Large intestine (tissue), 12 donors: ENCODE data around the gene PRDX2. TPM values are rescaled to one million over a fixed set of nuclear protein-coding genes. Genes with fewer than 3 reads are reported as not detected.
"Not testable (repeated sequence)": the region's sequence is repeated elsewhere in the genome, so short reads cannot be mapped to it uniquely, and the experiment has no call there.

Source experiments
- DNase-seq, 2 donors: peaks; one replicate each; pipeline versions ENCODE4 v3.0.0 to v3.0.0-alpha.2; 2013
- H3K27ac ChIP-seq: one replicate; pipeline ENCODE4 v1.5.1; 2013; ENCODE audit warnings: low read length
- H3K27me3 ChIP-seq: 2 replicates; pipeline ENCODE4 v1.6.1; 2013; ENCODE audit warnings: low read length; ENCODE audit not compliant: control insufficient read depth, insufficient read depth
- H3K36me3 ChIP-seq: 2 replicates; pipeline ENCODE4 v1.6.1; 2013; ENCODE audit warnings: low read length; ENCODE audit not compliant: control insufficient read depth, insufficient read depth
- H3K4me1 ChIP-seq: one replicate; pipeline ENCODE4 v1.6.1; 2013; ENCODE audit warnings: low read length; ENCODE audit not compliant: control insufficient read depth, insufficient read depth
- H3K4me3 ChIP-seq: one replicate; pipeline ENCODE4 v1.5.1; 2013; ENCODE audit warnings: low read length
- H3K9me3 ChIP-seq: one replicate; pipeline ENCODE4 v1.6.1; 2013; ENCODE audit warnings: mild to moderate bottlenecking, low read depth, low read length, moderate library complexity; ENCODE audit not compliant: control insufficient read depth
- WGBS: methylation state at CpG from one replicate; pipeline ENCODE4 v1.1.5; 2013; ENCODE audit warnings: low lambda C conversion rate; ENCODE audit not compliant: insufficient coverage; 5-methylcytosine and 5-hydroxymethylcytosine counted together
- long read RNA-seq, 11 donors: transcript quantifications; one replicate each; lab custom pipeline, GENCODE V29; 2026
- polyA plus RNA-seq: library from polyadenylated mRNA; unstranded; fragments of 120-200 nt; gene quantifications from one replicate; pipeline ENCODE4 v1.2.1, GENCODE V29; 2013

PRDX2 gene
- 271 TPM for polyA plus RNA-seq
- long read RNA-seq, donor 1, transcript PRDX2-201 (6 exons, 987 nt): major isoform, 118 of 141 reads
- long read RNA-seq, donor 1, partial matches to known transcripts: 17 of 141 reads
- long read RNA-seq, donor 1, other reads (novel, unspliced or antisense): 6 of 141 reads
- long read RNA-seq, donor 2, transcript PRDX2-201 (6 exons, 987 nt): major isoform, 227 of 338 reads
- long read RNA-seq, donor 2, partial matches to known transcripts: 83 of 338 reads
- long read RNA-seq, donor 2, other reads (novel, unspliced or antisense): 22 of 338 reads
- long read RNA-seq, donor 3: 0 reads
- long read RNA-seq, donor 4, transcript PRDX2-201 (6 exons, 987 nt): major isoform, 38 of 51 reads
- long read RNA-seq, donor 4, partial matches to known transcripts: 13 of 51 reads
- long read RNA-seq, donor 4, other reads (novel, unspliced or antisense): 0 of 51 reads
- long read RNA-seq, donor 5, transcript PRDX2-201 (6 exons, 987 nt): major isoform, 89 of 111 reads
- long read RNA-seq, donor 5, partial matches to known transcripts: 16 of 111 reads
- long read RNA-seq, donor 5, other reads (novel, unspliced or antisense): 6 of 111 reads
- long read RNA-seq, donor 6, transcript PRDX2-201 (6 exons, 987 nt): major isoform, 179 of 256 reads
- long read RNA-seq, donor 6, partial matches to known transcripts: 58 of 256 reads
- long read RNA-seq, donor 6, other reads (novel, unspliced or antisense): 17 of 256 reads
- long read RNA-seq, donor 7, transcript PRDX2-201 (6 exons, 987 nt): major isoform, 66 of 94 reads
- long read RNA-seq, donor 7, partial matches to known transcripts: 17 of 94 reads
- long read RNA-seq, donor 7, other reads (novel, unspliced or antisense): 8 of 94 reads
- long read RNA-seq, donor 8, transcript PRDX2-201 (6 exons, 987 nt): major isoform, 268 of 378 reads
- long read RNA-seq, donor 8, partial matches to known transcripts: 80 of 378 reads
- long read RNA-seq, donor 8, other reads (novel, unspliced or antisense): 28 of 378 reads
- long read RNA-seq, donor 9, transcript PRDX2-201 (6 exons, 987 nt): major isoform, 205 of 298 reads
- long read RNA-seq, donor 9, partial matches to known transcripts: 60 of 298 reads
- long read RNA-seq, donor 9, other reads (novel, unspliced or antisense): 31 of 298 reads
- long read RNA-seq, donor 10, transcript PRDX2-201 (6 exons, 987 nt): major isoform, 140 of 217 reads
- long read RNA-seq, donor 10, partial matches to known transcripts: 53 of 217 reads
- long read RNA-seq, donor 10, other reads (novel, unspliced or antisense): 21 of 217 reads
- long read RNA-seq, donor 11, transcript PRDX2-201 (6 exons, 987 nt): major isoform, 155 of 218 reads
- long read RNA-seq, donor 11, partial matches to known transcripts: 39 of 218 reads
- long read RNA-seq, donor 11, other reads (novel, unspliced or antisense): 22 of 218 reads

DNA sequence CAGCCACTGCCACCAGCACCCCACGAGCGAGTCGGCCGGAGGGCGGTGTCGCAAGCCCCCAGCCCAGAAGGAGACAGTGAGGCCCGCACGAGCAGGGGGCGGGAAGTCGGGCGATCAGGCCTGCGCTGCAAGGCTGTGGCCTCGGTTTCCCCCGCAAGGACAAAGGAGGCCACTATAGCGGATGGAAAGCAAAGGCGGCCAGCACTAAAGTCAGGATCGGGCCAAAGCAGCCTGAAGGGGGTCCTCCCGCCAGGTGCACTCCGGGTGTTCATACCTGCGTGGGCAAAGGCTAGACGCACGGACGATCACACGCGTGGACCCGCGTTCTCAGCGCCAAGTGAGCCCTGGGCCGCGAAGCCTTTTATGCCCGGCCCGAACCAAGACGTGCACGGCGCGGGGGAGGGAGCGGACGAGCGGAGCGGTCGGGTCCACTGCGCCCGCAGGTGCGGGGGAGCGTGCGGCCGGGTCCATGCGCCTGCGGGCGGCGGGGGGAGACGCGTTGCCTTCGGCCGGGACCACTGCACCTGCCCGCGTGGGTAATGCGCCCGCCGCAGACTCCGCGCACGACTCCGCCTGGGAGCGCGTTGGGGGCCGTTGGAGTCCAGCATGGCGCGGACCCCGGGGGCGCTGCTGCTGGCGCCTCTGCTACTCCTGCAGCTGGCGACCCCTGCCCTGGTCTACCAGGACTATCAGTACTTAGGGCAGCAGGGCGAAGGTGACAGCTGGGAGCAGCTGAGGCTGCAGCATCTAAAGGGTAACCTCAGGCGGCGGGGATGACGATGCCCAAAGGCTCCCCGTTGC lies at the start of gene PRDX2, which contains the start of gene THSD8:
TSS of gene PRDX2 (minus strand) at position 335 of the 801 bp plus-strand sequence. CDS start 539 bp downstream, outside the sequence.
TSS of gene THSD8 (plus strand) at position 604 of the 801 bp plus-strand sequence. CDS start at position 607, 3 bp downstream.
- DNase-seq: peak; percentile 73 to 90
- H3K27ac ChIP-seq: peak within 1 kb of the TSS; percentile 84
- H3K27me3 ChIP-seq: no peaks in the 10 kb centered on the region
- peaks cover 7% of the 10 kb centered on the region for H3K9me3 ChIP-seq
- peaks cover 24% of the 10 kb centered on the region for H3K36me3 ChIP-seq
- no CpG with 5 or more reads among the region's 78 CpGs for WGBS
- H3K4me3 ChIP-seq: peak within 1 kb of the TSS; percentile 100
- H3K4me1 ChIP-seq: peaks cover 27% of the 10 kb centered on the region

DNA sequence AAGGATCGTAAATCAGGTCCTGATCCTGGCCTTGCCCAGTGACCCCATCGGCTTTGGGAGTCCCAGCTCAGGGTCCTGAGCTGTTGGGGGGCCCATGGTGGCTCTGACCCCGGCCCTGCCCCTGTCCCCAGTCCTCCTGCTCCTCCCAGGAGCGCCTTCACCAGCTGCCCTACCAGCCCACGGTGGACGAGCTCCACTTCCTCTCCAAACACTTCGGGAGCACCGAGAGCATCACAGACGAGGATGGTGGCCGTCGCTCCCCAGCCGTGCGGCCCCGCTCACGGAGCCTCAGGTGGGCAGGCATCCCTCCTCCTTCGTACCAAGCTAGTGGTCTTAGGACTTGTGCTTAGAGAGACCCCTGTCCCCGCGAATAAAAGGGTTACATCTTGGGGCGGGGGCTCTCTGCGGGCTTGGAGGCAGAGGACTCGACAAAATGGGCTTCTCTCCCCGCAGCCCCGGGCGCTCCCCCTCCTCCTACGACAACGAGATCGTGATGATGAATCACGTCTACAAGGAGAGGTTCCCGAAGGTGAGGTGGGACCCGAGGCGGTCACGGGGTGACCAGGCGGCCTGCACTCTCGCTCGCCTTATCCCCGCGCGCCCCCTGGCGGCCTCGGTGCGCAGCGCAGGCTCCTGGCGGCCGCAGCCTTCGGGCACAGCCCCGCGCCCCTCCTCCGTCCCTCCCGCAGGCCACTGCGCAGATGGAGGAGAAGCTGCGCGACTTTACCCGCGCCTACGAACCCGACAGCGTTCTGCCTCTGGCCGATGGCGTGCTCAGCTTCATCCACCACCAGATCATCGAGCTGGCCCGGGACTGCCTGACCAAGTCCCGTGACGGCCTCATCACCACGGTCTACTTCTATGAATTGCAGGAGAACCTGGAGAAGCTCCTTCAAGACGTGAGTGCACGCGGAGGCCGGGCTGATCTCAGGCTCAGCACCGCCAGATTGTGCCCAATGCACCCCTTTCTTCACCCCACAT lies 45.8 kb upstream of the PRDX2 start:
- WGBS: no CpG with 5 or more reads among the region's 69 CpGs

DNA sequence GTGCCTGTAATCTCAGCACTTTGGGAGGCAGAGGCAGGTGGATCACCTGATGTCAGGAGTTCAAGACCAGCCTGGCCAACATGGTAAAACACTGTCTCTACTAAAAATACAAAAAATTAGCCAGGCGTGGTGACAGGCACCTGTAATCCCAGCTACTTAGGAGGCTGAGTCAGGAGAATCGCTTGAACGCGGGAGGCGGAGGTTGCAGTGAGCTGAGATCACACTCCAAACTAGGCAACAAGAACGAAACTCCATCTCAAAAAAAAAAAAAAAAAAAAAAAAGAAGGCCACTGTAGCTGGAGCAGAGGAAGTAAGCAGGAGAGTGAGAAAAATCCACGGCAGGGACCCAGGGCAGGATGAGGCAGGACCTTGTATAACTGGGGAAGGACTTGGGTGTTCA lies 45.0 kb upstream of the PRDX2 start:
- WGBS: no CpG with 5 or more reads among the region's 7 CpGs

More for the DNA sequence above, 45.8 kb upstream of the PRDX2 start:
- Histone ChIP-seq H3K36me3 (no peaks in the 10 kb centered on the region), H3K4me1 (peaks cover 8% of the 10 kb centered on the region), H3K4me3 (no peak overlapping the region), H3K27ac (no peak overlapping the region), H3K9me3 (no peaks in the 10 kb centered on the region), H3K27me3 (peaks cover 24% of the 10 kb centered on the region)
- DNase-seq: peak; percentile 81 to 82

DNA sequence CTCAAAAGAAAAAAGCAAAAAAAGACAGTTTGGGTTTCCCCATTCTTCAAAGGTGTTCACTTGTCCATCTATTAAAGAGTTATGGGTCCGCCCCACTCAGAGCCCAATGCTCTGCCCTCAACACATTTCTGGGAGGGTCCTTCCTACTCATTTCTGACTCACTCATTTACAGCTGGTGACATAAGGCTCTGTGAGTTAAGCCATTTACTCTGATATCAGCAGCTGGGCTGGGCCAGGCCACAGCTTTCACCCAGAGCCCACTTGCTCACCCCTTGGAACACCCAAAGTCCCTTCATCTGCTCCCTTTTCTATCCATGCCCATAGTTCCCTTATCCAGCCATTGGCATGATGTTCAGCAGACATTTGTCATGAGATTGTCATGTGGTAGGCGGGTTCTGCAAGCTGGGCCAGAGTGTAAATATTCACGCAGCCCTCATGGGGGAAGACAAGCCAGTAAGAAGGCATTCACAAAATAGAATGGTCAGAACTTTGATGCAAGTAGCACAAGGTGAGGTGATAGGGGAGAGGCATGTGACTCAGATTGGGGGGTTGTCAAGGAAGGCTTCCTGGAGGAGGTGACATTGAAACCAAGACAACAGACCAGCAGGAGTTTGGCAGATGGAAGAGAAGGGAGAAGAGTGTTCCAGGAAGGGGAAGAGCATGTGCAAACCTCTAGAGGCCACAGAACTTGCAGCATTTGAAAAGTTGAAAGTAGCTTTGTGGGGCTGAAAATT lies 42.6 kb upstream of the PRDX2 start:
- Histone ChIP-seq H3K27me3 (peaks cover 55% of the 10 kb centered on the region), H3K9me3 (peaks cover 10% of the 10 kb centered on the region), H3K4me3 (no peak overlapping the region), H3K4me1 (peaks cover 16% of the 10 kb centered on the region), H3K36me3 (no peaks in the 10 kb centered on the region), H3K27ac (no peak overlapping the region)
- WGBS: no CpG with 5 or more reads among the region's 3 CpGs
- DNase-seq: no peak

More for the DNA sequence above, 45.0 kb upstream of the PRDX2 start:
- H3K4me3 ChIP-seq, H3K4me1 ChIP-seq, DNase-seq, H3K9me3 ChIP-seq, H3K27ac ChIP-seq, H3K36me3 ChIP-seq: not testable (repeated sequence)
- H3K27me3 ChIP-seq: peaks cover 31% of the 10 kb centered on the region

DNA sequence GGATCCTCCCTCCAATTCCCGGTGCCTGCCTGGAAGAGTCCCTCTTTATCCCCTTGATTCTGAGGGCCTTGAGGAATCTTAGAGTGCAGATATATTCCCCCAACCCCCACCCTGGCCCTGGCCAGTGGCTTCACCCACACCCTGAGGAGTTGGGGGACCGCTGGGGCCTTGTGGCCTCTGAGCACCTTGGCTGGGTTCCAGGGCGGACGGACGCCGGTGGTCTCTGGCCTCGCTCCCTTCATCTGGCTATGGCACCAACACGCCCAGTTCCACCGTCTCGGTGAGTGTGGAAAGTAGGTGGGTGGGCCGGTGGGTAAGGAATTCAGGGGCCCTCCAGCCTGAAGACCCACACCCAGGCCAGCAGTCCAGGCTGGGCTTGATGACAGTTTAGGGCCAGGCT lies 41.7 kb upstream of the PRDX2 start:
- DNase-seq: no peak
- Histone ChIP-seq H3K4me3 (no peak overlapping the region), H3K4me1 (peaks cover 16% of the 10 kb centered on the region), H3K27ac (no peak overlapping the region), H3K36me3 (no peaks in the 10 kb centered on the region), H3K9me3 (peaks cover 15% of the 10 kb centered on the region), H3K27me3 (peaks cover 63% of the 10 kb centered on the region)
- WGBS: no CpG with 5 or more reads among the region's 11 CpGs

DNA sequence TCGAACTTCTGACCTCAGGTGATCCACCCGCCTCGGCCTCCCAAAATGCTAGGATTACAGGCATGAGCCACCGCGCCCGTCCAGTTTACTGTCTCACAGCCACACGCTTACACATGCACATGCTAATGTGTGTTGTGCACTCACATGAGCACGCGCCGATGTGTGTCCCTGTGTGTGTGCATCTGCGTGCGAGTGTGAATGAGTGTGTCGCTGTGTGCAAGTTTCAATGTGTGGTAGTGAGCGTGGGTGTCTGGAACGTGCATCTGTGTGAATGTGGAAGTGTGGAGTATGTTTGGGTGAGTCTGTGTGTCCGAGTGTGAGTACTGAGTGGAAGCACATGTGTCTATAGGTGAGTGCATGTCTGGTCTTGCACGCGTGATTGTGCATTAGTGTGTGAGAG lies 40.9 kb upstream of the PRDX2 start:
- WGBS: no CpG with 5 or more reads among the region's 18 CpGs
- no peak for DNase-seq
- Histone ChIP-seq H3K4me3 (no peak overlapping the region), H3K36me3 (no peaks in the 10 kb centered on the region), H3K9me3 (peaks cover 15% of the 10 kb centered on the region), H3K27me3 (peaks cover 70% of the 10 kb centered on the region), H3K27ac (no peak overlapping the region), H3K4me1 (peaks cover 12% of the 10 kb centered on the region)

DNA sequence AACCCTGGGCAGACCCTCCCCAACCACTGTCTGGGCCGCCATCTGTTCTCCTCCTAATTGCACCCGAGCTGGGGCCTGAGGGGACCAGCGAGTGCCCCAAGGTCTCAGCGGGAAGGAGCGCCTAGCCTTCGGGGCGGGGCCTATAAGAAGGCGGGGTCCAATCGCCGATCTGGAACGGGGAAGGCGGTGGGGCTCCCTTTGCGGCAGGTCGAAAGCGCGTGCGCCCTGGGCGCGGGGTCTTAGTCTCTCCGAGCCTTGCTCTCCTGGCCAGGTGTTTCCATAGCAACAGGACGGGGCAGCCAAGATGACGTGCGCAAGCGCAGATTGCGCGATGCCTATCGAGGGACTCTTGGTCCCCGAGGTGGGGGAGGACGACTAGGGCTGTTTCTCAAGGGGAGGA lies 39.5 kb upstream of the PRDX2 start:
- Histone ChIP-seq H3K36me3 (no peaks in the 10 kb centered on the region), H3K4me3 (peak overlapping the region; percentile 6), H3K27me3 (peaks cover 77% of the 10 kb centered on the region), H3K4me1 (peaks cover 9% of the 10 kb centered on the region), H3K27ac (no peak overlapping the region), H3K9me3 (peaks cover 15% of the 10 kb centered on the region)
- DNase-seq: peak; percentile 24 to 28
- no CpG with 5 or more reads among the region's 29 CpGs for WGBS
